Measurements from ENCODE around the gene RGL1.

- no peak for TF ChIP-seq CTCF (IDR thresholded peaks at IDR 0.05)
- TF ChIP-seq POLR2A (IDR thresholded peaks at IDR 0.05), result no peak
- no peak for TF ChIP-seq EP300 (IDR thresholded peaks at IDR 0.05)
- no peak for TF ChIP-seq POLR2AphosphoS5 (IDR thresholded peaks at IDR 0.05)
Observed at GRCh38 chr1:183869230-183869629, 64.3 kb downstream of the RGL1 start.
